IMR-90 (cell line): Measurements from ENCODE around the gene KCNQ1. TPM values are rescaled to one million over a fixed set of nuclear protein-coding genes. Genes with fewer than 3 reads are reported as not detected.

Experiments
- ATAC-seq: fragments of 200-7000 bp; cut with Tn5 transposase; 2 replicates; pipeline ENCODE4 v1.9.1; 2020; ENCODE audit warnings: low read depth, mild to moderate bottlenecking, moderate library complexity
- BruUV-seq: library from RNA; stranded (reverse); fragments of 400-500 nt; replicated peaks from 2 replicates; lab custom pipeline; 2021; lab: Mats Ljungman, UMichigan
- CTCF ChIA-PET: fragments of 300-600 bp; formaldehyde crosslinking; extraction: SDS; loops from one replicate; lab custom pipeline; 2021; ENCODE audit warnings: antibody characterized with exemption; lab: Yijun Ruan, JAX
- POLR2A ChIA-PET: fragments of 300-600 bp; sonication (Branson Sonifier 250); formaldehyde crosslinking; loops from one replicate; lab custom pipeline; 2022; ENCODE audit warnings: antibody characterized with exemption; ENCODE audit not compliant: unreplicated experiment; lab: Charles Lee
- DNase-seq: peaks from one replicate; pipeline ENCODE4 v3.0.0; 2013
- H2AFZ ChIP-seq: replicated peaks from 2 replicates; pipeline ENCODE3; 2013; ENCODE audit warnings: low read length, mild to moderate bottlenecking; ENCODE audit not compliant: poor library complexity
- H2AK5ac ChIP-seq: 2 replicates; pipeline ENCODE4 v1.6.1; 2013; ENCODE audit warnings: low read depth, low read length, inconsistent platforms
- H2AK9ac ChIP-seq: replicated peaks from 2 replicates; pipeline ENCODE3; 2013; ENCODE audit warnings: mild to moderate bottlenecking, low read depth, low read length, moderate library complexity; ENCODE audit not compliant: poor library complexity
- H2BK120ac ChIP-seq: 2 replicates; pipeline ENCODE4 v1.6.1; 2013; ENCODE audit warnings: low read depth, low read length, inconsistent platforms
- H2BK15ac ChIP-seq: 3 replicates; pipeline ENCODE4 v1.6.1; 2013; ENCODE audit warnings: low read depth, low read length, inconsistent platforms
- H2BK20ac ChIP-seq: 2 replicates; pipeline ENCODE4 v1.6.1; 2013; ENCODE audit warnings: low read depth, mild to moderate bottlenecking, inconsistent platforms, low read length, moderate library complexity
- H2BK5ac ChIP-seq: 2 replicates; pipeline ENCODE4 v1.6.1; 2013; ENCODE audit warnings: mild to moderate bottlenecking, low read depth, low read length, inconsistent platforms; ENCODE audit not compliant: poor library complexity, severe bottlenecking
- H3K14ac ChIP-seq: replicated peaks from 2 replicates; pipeline ENCODE4 v1.6.1; 2013; ENCODE audit warnings: low read depth, low read length, inconsistent platforms
- H3K18ac ChIP-seq: 2 replicates; pipeline ENCODE4 v1.6.1; 2013; ENCODE audit warnings: low read depth, low read length, control low read depth
- H3K23ac ChIP-seq: 2 replicates; pipeline ENCODE4 v1.6.1; 2013; ENCODE audit warnings: low read depth, low read length, inconsistent platforms
- H3K27ac ChIP-seq: 2 replicates; pipeline ENCODE4 v1.5.1; 2013; ENCODE audit warnings: mild to moderate bottlenecking, control low read depth, low read length; ENCODE audit not compliant: insufficient read depth
- H3K27me3 ChIP-seq: 2 replicates; pipeline ENCODE4 v1.6.1; 2013; ENCODE audit warnings: low read length; ENCODE audit not compliant: control insufficient read depth, insufficient read depth
- H3K36me3 ChIP-seq: 2 replicates; pipeline ENCODE4 v1.6.1; 2013; ENCODE audit warnings: low read length, mixed read lengths; ENCODE audit not compliant: control insufficient read depth, insufficient read depth
- H3K4ac ChIP-seq: 2 replicates; pipeline ENCODE4 v1.6.1; 2013; ENCODE audit warnings: low read depth, low read length, inconsistent platforms
- H3K4me1 ChIP-seq: 2 replicates; pipeline ENCODE4 v1.6.1; 2013; ENCODE audit warnings: low read length, mixed read lengths; ENCODE audit not compliant: control insufficient read depth, insufficient read depth
- H3K4me2 ChIP-seq: 2 replicates; pipeline ENCODE4 v1.6.1; 2013; ENCODE audit warnings: low read depth, mild to moderate bottlenecking, control low read depth, low read length, moderate library complexity
- H3K4me3 ChIP-seq: 2 replicates; pipeline ENCODE4 v1.5.1; 2013; ENCODE audit warnings: low read depth, mild to moderate bottlenecking, control low read depth, low read length, moderate library complexity; ENCODE audit not compliant: insufficient read depth
- H3K56ac ChIP-seq: 2 replicates; pipeline ENCODE4 v1.6.1; 2013; ENCODE audit warnings: low read length, inconsistent platforms; ENCODE audit not compliant: insufficient read depth; ENCODE audit errors: extremely low read depth
- H3K79me1 ChIP-seq, 2 experiments: 2 replicates each; pipeline ENCODE4 v1.6.1; 2013; ENCODE audit warnings: low read length in 2 of 2, inconsistent platforms in 1 of 2, low read depth in 1 of 2
- H3K9ac ChIP-seq: 2 replicates; pipeline ENCODE4 v1.6.1; 2013; ENCODE audit warnings: low read depth, low read length, control low read depth
- H3K9me1 ChIP-seq: 2 replicates; pipeline ENCODE4 v1.6.1; 2013; ENCODE audit warnings: low read length, inconsistent platforms; ENCODE audit not compliant: insufficient read depth
- H3K9me3 ChIP-seq: 2 replicates; pipeline ENCODE4 v1.6.1; 2013; ENCODE audit warnings: low read length; ENCODE audit not compliant: control insufficient read depth, insufficient read depth
- H4K20me1 ChIP-seq: 2 replicates; pipeline ENCODE4 v1.6.1; 2013; ENCODE audit warnings: low read length, inconsistent platforms; ENCODE audit not compliant: insufficient read depth
- H4K5ac ChIP-seq: 2 replicates; pipeline ENCODE4 v1.6.1; 2013; ENCODE audit warnings: mild to moderate bottlenecking, low read depth, low read length, control low read depth
- H4K8ac ChIP-seq, 2 experiments: 2 replicates each; pipeline ENCODE4 v1.6.1; 2013; ENCODE audit warnings: low read depth in 2 of 2, low read length in 2 of 2, control low read depth in 1 of 2, inconsistent platforms in 1 of 2
- H4K91ac ChIP-seq: 2 replicates; pipeline ENCODE4 v1.6.1; 2013; ENCODE audit warnings: low read depth, low read length, inconsistent platforms; ENCODE audit not compliant: insufficient read depth
- BHLHE40 ChIP-seq: fragments of 150-350 bp; IDR thresholded peaks from 2 replicates; pipeline ENCODE4 v1.6.1; 2016; ENCODE audit warnings: mild to moderate bottlenecking, low read depth, low read length
- CEBPB ChIP-seq: IDR thresholded peaks from 2 replicates; pipeline ENCODE4 v1.6.1; 2012; ENCODE audit warnings: low read depth, low read length, improper control_type of control experiment
- CHD1 ChIP-seq: IDR thresholded peaks from 2 replicates; pipeline ENCODE4 v1.6.1; 2012; ENCODE audit warnings: low read depth, low read length, improper control_type of control experiment
- ELK1 ChIP-seq: fragments of 150-350 bp; IDR thresholded peaks from 2 replicates; pipeline ENCODE4 v1.6.1; 2016; ENCODE audit warnings: low read depth, mild to moderate bottlenecking, low read length, moderate library complexity, borderline replicate concordance
- MAZ ChIP-seq: IDR thresholded peaks from 2 replicates; pipeline ENCODE4 v1.6.1; 2012; ENCODE audit warnings: low read depth, mild to moderate bottlenecking, low read length, improper control_type of control experiment, moderate library complexity, borderline replicate concordance
- POLR2A ChIP-seq: IDR thresholded peaks from 2 replicates; pipeline ENCODE4 v1.6.1; 2012; ENCODE audit warnings: mild to moderate bottlenecking, low read depth, low read length
- RAD21 ChIP-seq: IDR thresholded peaks from 2 replicates; pipeline ENCODE4 v1.6.1; 2012; ENCODE audit warnings: low read length, improper control_type of control experiment
- RFX5 ChIP-seq: IDR thresholded peaks from 2 replicates; pipeline ENCODE4 v1.8.0; 2012; ENCODE audit warnings: low read depth, mild to moderate bottlenecking, low read length, moderate library complexity
- SMC3 ChIP-seq: fragments of 150-350 bp; IDR thresholded peaks from 2 replicates; pipeline ENCODE4 v1.6.1; 2016; ENCODE audit warnings: low read depth, mild to moderate bottlenecking, antibody characterized with exemption, low read length, moderate library complexity
- USF2 ChIP-seq: fragments of 150-350 bp; IDR thresholded peaks from 2 replicates; pipeline ENCODE4 v1.6.1; 2017; ENCODE audit warnings: mild to moderate bottlenecking, antibody characterized with exemption, low read length, low read depth
- WGBS, 2 experiments: methylation state at CpG; one replicate each; pipeline versions ENCODE4 v1.1.5 to v1.1.7; 2013; ENCODE audit warnings: missing lambda C conversion rate in 2 of 2; ENCODE audit not compliant: insufficient read length in 1 of 2; ENCODE audit errors: extremely low coverage in 2 of 2; 5-methylcytosine and 5-hydroxymethylcytosine counted together
- dilution Hi-C: fragments of 300-500 bp; cut with HindIII; formaldehyde crosslinking; loops from one replicate; pipeline ENCODE4 v1.14.3; 2018; ENCODE audit warnings: low sequenced_read_pairs; ENCODE audit not compliant: unreplicated experiment
- in situ Hi-C: fragments of 300-500 bp; cut with MboI; formaldehyde crosslinking; loops from 3 replicates; pipeline ENCODE4 v1.14.3; 2019; ENCODE audit warnings: low sequenced_read_pairs, inconsistent platforms, mixed read lengths
- intact Hi-C: fragments of 100-400 bp; cut with micrococcal nuclease; formaldehyde crosslinking; loops from 2 replicates; pipeline ENCODE4 v1.10.0; 2022
- polyA plus RNA-seq, 3 experiments: library from polyadenylated mRNA; depleted of rRNA; stranded (reverse); fragments of >200 nt; gene quantifications; 2 replicates each; pipeline ENCODE4 v1.2.3, GENCODE V29; 2012; ENCODE audit warnings: low replicate concordance in 1 of 3
- total RNA-seq: library from RNA; depleted of rRNA; stranded (reverse); fragments of >200 nt; gene quantifications from 2 replicates; pipeline ENCODE4 v1.2.3, GENCODE V29; 2012
- TF ChIP-seq, protein P1 (sequence below): conservative IDR thresholded peaks from 2 replicates; pipeline ENCODE4 v1.5.1; 2012; ENCODE audit warnings: mild to moderate bottlenecking, low read depth, low read length, improper control_type of control experiment

Gene KCNQ1
- total and polyA plus RNA-seq, 2 of the 4 experiments (the other 2 are of a cell fraction), result 0.07 TPM; not detected in 1

DNA sequence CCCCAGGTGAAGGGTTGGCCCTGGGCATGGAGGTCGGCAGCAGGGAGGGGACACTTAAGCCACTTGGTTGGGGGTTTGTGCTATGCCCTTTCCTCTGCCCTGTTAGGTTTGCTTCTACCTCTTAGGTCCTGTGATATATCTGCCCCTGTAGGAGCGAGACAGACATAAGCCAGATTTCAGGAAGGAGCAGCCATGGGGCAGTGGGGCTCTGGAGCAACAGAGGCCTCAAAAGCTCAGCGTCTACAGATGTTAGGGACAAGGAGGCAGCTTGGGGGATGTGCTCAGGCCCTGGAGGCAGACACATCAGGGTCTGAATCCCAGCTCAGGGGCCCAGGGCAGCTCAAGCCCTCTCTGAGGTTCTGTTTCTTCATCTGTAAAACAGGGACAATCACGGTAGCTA, 282.2 kb downstream of the KCNQ1 start:
- intact Hi-C loops (no loop called here), in situ Hi-C loops (no loop called here), dilution Hi-C loops (no loop called here)
- CTCF ChIA-PET, result no interaction called here
- Histone ChIP-seq H2BK5ac (no peak overlapping the region), H3K9ac (no peak overlapping the region), H4K8ac (no peak overlapping the region), H3K4ac (no peak overlapping the region), H3K14ac (no peak overlapping the region), H2AK9ac (no peak overlapping the region), H3K9me3 (peaks cover 9% of the 10 kb centered on the region), H2AFZ (no peak overlapping the region), H3K9me1 (no peaks in the 10 kb centered on the region), H3K23ac (no peak overlapping the region), H3K27me3 (peaks cover 45% of the 10 kb centered on the region), H2BK120ac (no peak overlapping the region), H4K20me1 (no peaks in the 10 kb centered on the region), H2BK15ac (no peak overlapping the region), H4K5ac (no peak overlapping the region), H3K4me3 (no peak overlapping the region), H3K4me2 (no peak overlapping the region), H3K56ac (no peak overlapping the region), H3K27ac (no peak overlapping the region), H3K36me3 (no peaks in the 10 kb centered on the region), H2BK20ac (no peak overlapping the region), H3K79me1 (no peaks in the 10 kb centered on the region), H4K91ac (no peak overlapping the region), H3K4me1 (peaks cover 3% of the 10 kb centered on the region; the same call in 1 of the 2 replicates), H2AK5ac (no peak overlapping the region), H3K18ac (no peak overlapping the region)
- BruUV-seq, result no TSS peak
- WGBS, 2 experiments, result no CpG with 5 or more reads among the region's 4 CpGs
- TF ChIP-seq MAZ (no peak), BHLHE40 (no peak), CHD1 (no peak), CEBPB (no peak), SMC3 (no peak), RFX5 (no peak), ELK1 (no peak), RAD21 (no peak), POLR2A (no peak), USF2 (no peak)
- TF ChIP-seq, protein P1, sequence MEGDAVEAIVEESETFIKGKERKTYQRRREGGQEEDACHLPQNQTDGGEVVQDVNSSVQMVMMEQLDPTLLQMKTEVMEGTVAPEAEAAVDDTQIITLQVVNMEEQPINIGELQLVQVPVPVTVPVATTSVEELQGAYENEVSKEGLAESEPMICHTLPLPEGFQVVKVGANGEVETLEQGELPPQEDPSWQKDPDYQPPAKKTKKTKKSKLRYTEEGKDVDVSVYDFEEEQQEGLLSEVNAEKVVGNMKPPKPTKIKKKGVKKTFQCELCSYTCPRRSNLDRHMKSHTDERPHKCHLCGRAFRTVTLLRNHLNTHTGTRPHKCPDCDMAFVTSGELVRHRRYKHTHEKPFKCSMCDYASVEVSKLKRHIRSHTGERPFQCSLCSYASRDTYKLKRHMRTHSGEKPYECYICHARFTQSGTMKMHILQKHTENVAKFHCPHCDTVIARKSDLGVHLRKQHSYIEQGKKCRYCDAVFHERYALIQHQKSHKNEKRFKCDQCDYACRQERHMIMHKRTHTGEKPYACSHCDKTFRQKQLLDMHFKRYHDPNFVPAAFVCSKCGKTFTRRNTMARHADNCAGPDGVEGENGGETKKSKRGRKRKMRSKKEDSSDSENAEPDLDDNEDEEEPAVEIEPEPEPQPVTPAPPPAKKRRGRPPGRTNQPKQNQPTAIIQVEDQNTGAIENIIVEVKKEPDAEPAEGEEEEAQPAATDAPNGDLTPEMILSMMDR, result no peak
- DNase-seq (no peak), ATAC-seq (no peak)
- POLR2A ChIA-PET, result no interaction called here
